Cardiac fibroblast (primary cell): ENCODE measurements around the gene NLGN1.
A peak's percentile ranks its signal among the peaks of the same experiment; 100 is the strongest.

Experiments
- DNase-seq, 2 donors: peaks; one replicate each; pipeline versions ENCODE4 v3.0.0 to v3.0.0-alpha.2; 2010; ENCODE audit warnings: low read depth in 2 of 2
- H3K4me3 ChIP-seq, 2 donors: replicated peaks in 1 of 2; 1 replicate in 1 of 2; 2 replicates in 1 of 2; pipeline ENCODE4 v1.5.1; 2011; ENCODE audit warnings: low read depth in 2 of 2, low read length in 2 of 2, mild to moderate bottlenecking in 2 of 2, moderate library complexity in 1 of 2
- TF ChIP-seq, protein P1 (sequence below): IDR thresholded peaks from one replicate; pipeline ENCODE4 v1.5.1; 2011; ENCODE audit warnings: low read depth, mild to moderate bottlenecking, low read length, inconsistent platforms

The NLGN1 gene

DNA sequence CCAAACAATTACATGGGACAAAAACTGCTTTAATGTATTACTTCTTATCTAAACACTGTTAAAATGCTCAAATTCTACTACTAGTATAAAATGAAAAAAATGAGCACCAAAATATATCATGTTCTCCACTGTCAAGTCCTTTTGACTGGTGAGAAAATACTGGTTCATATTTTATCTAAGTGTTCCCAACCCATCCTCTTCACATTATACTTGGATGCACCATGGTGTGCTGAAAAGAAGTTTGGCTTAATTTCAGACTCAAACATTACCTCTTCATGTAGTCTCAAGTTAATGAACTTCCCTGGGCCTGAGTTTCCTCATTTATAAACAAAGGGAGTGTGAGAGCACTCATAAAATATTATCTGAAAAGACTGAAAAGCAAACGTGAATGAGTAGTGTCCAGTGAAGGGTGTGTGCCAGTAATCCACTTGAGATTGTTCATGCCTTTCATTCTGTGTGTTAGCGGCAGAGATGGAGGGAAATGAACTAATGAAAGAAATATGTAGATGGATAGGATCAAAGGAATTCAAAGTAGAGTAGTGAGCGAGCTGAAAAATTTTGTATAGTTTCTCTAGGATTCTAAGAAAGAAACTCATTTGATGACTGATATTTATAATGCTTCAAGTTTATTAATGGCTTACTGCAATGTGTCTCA is 263.2 kb downstream of the NLGN1 start:
- TF ChIP-seq, protein P1, sequence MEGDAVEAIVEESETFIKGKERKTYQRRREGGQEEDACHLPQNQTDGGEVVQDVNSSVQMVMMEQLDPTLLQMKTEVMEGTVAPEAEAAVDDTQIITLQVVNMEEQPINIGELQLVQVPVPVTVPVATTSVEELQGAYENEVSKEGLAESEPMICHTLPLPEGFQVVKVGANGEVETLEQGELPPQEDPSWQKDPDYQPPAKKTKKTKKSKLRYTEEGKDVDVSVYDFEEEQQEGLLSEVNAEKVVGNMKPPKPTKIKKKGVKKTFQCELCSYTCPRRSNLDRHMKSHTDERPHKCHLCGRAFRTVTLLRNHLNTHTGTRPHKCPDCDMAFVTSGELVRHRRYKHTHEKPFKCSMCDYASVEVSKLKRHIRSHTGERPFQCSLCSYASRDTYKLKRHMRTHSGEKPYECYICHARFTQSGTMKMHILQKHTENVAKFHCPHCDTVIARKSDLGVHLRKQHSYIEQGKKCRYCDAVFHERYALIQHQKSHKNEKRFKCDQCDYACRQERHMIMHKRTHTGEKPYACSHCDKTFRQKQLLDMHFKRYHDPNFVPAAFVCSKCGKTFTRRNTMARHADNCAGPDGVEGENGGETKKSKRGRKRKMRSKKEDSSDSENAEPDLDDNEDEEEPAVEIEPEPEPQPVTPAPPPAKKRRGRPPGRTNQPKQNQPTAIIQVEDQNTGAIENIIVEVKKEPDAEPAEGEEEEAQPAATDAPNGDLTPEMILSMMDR = no peak
- H3K4me3 ChIP-seq = no peak overlapping the region
- DNase-seq = peak; percentile 14 to 41

DNA sequence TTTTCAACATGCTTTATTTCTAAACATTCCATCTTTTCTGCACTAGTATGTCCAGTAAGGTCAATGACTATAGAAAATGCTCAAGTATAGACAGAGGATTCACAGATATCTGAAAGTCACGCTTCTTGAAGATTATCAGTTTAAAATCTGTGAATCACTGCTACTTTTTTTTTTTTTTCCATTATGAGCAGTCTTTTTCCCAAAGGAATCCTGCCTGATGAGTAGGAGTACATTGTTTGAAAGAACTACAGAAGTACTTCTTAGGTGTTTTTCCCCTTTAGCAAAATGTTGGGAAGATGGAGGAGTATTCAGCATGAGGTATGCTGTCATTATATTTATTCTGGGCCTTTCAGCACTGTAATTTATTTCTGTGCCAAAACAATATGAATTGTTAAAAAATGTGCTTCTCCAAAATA is 266.2 kb downstream of the NLGN1 start:
- peak in 1 of 2 donors; percentile 39 for DNase-seq
- H3K4me3 ChIP-seq = no peak overlapping the region
- TF ChIP-seq, protein P1 = no peak

DNA sequence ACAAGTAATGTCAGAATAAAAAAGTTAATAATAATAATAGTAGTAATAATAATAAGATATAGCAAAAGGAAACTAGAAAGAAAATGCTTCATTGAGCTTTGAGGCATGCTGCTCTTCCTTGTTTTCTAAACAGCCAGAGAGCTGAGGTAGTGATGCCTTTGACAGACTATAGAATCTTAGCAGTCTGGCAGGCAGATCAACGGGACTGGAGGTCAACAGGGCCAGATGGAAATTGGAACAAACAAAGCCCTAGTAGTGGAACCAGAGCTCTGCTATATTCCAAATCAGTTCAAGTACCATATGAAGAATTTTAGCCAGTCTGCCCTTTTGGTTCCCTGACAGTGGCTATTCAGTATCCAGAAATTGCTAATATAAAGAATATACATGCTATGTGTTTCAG is 278.6 kb downstream of the NLGN1 start:
- H3K4me3 ChIP-seq = no peak overlapping the region
- TF ChIP-seq, protein P1 = no peak
- no peak for DNase-seq

DNA sequence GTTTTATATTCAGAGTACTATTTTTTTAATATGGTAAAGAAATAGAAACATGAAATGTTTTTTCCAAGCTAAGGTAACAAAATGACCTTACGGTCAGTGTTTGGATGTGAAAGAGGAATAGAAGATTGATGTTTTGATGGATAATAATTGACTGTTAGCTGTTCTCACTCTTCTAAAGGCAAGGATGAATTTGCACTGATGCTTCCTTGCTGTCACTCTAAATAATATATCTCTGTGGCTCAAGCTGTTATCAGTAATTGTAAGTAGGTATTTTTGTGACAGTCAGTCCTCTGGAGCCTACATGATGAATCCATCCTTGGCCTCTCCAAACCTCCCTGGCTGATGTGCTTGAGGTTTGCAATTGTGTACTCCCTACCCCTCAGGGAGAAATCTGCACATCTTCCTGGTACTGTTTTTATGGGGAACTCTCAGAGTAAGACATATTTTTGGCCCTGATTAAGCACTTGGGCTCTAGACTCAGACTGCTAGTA is 283.7 kb downstream of the NLGN1 start:
- no peak for DNase-seq
- TF ChIP-seq, protein P1 = no peak
- no peak overlapping the region for H3K4me3 ChIP-seq

DNA sequence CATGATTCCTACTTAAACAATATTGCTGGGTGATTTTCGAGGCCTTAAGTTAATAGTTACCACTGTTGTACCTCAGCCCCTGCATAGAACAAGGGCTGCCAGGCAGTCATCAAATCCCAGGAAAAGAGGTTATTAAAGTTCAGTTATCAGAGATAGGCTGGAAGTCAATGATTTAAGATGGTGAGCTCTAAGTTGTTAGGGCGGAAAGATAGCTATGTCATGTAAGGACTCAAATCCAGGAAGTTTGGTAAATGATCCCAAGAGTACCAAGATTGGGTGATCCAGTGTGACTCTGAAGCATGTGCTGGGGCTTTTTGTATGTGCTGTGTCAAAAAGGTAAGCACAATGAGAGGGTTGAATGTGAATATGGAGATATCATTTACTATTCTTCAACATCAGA is 287.9 kb downstream of the NLGN1 start:
- DNase-seq = no peak
- TF ChIP-seq, protein P1 = no peak
- H3K4me3 ChIP-seq = no peak overlapping the region

DNA sequence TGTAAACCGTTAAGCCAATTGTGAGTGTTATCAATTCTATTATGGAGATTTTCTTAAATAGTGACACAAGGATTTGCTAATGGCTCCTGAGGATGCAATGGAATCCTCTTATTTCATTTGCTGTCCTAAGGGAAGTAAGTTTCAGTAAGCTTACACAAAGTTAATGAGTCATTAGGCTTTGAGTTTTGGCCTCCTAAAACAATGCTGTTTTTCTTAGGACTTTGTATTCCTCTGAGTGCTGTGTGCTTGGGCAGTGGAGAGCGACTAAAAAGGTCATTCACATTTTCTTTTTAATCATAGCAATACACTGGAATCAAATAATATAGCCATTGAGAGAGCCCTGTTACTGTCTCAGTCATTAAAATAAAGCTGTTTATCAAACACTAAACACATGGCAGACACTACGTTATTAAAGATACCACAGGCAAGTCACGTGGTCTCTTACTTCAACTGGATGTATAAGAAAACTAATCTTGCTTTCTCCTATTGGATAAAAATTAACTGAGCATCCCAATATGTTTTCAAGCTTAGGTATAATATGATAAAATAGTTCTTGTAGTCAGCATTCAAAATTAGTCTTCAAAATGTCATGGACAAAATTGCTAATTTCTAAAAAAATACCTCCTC is 290.8 kb downstream of the NLGN1 start:
- peak in 1 of 2 donors; percentile 21 for DNase-seq
- TF ChIP-seq, protein P1 = no peak
- H3K4me3 ChIP-seq = no peak overlapping the region
